ENCODE data around the gene CTNND2.

The CTNND2 gene

GRCh38 chr5:11520241-11520930 lies 383.9 kb downstream of the CTNND2 start:
- no peak for DNase-seq (ENCODE audit: low read depth)

- DNase-seq (ENCODE audit: low read depth), result no peak
Observed at GRCh38 chr5:11519236-11519635, 385.0 kb downstream of the CTNND2 start.

GRCh38 chr5:11518676-11519075 lies 385.6 kb downstream of the CTNND2 start:
- DNase-seq (ENCODE audit: low read depth), result no peak

GRCh38 chr5:11514705-11515432 lies 389.4 kb downstream of the CTNND2 start:
- no peak for DNase-seq (ENCODE audit: low read depth)

GRCh38 chr5:11511878-11512277 lies 392.4 kb downstream of the CTNND2 start:
- no peak for DNase-seq (ENCODE audit: low read depth)

- no peak for DNase-seq (ENCODE audit: low read depth)
Observed at GRCh38 chr5:11510889-11511288, 393.4 kb downstream of the CTNND2 start.

GRCh38 chr5:11509793-11510192 lies 394.5 kb downstream of the CTNND2 start:
- no peak for DNase-seq (ENCODE audit: low read depth)

GRCh38 chr5:11507156-11507910 lies 396.9 kb downstream of the CTNND2 start:
- no peak for DNase-seq (ENCODE audit: low read depth)

- no peak for DNase-seq (ENCODE audit: low read depth)
Observed at GRCh38 chr5:11504886-11505193, 399.4 kb downstream of the CTNND2 start.

GRCh38 chr5:11504065-11504885 lies 400.0 kb downstream of the CTNND2 start:
- no peak for DNase-seq (ENCODE audit: low read depth)

- no peak for DNase-seq (ENCODE audit: low read depth)
Observed at GRCh38 chr5:11502783-11503182, 401.5 kb downstream of the CTNND2 start.

GRCh38 chr5:11497651-11498050 lies 406.6 kb downstream of the CTNND2 start:
- DNase-seq (ENCODE audit: low read depth), result no peak

- no peak for DNase-seq (ENCODE audit: low read depth)
Observed at GRCh38 chr5:11496137-11496719, 408.0 kb downstream of the CTNND2 start.

GRCh38 chr5:11494340-11494739 lies 409.9 kb downstream of the CTNND2 start:
- no peak for DNase-seq (ENCODE audit: low read depth)

GRCh38 chr5:11491404-11492075 lies 412.7 kb downstream of the CTNND2 start:
- no peak for DNase-seq (ENCODE audit: low read depth)

- DNase-seq (ENCODE audit: low read depth), result no peak
Observed at GRCh38 chr5:11483630-11484029, 420.6 kb downstream of the CTNND2 start.

- DNase-seq (ENCODE audit: low read depth), result no peak
Observed at GRCh38 chr5:11482011-11482410, 422.2 kb downstream of the CTNND2 start.

- DNase-seq (ENCODE audit: low read depth), result no peak
Observed at GRCh38 chr5:11477786-11478185, 426.5 kb downstream of the CTNND2 start.

GRCh38 chr5:11476866-11477265 lies 427.4 kb downstream of the CTNND2 start:
- DNase-seq (ENCODE audit: low read depth), result no peak

- no peak for DNase-seq (ENCODE audit: low read depth)
Observed at GRCh38 chr5:11468334-11469039, 435.8 kb downstream of the CTNND2 start.

GRCh38 chr5:11467588-11467987 lies 436.7 kb downstream of the CTNND2 start:
- DNase-seq (ENCODE audit: low read depth), result no peak

Data from fibroblast of gingiva (primary cell).